Mucosa of descending colon (tissue), 3 donors: ENCODE data around the gene C11orf91. TPM values are rescaled to one million over a fixed set of nuclear protein-coding genes. Genes with fewer than 3 reads are reported as not detected.

ENCODE experiments used
- ATAC-seq: fragments of 200-7000 bp; cut with Tn5 transposase; one replicate; pipeline ENCODE4 v1.9.1; 2020; ENCODE audit warnings: mild to moderate bottlenecking, moderate library complexity
- DNase-seq, 3 donors: peaks; one replicate each; pipeline ENCODE4 v3.0.0-alpha.2; 2020
- H3K36me3 ChIP-seq: fragments of 200-600 bp; one replicate; pipeline ENCODE4 v1.8.0; 2021; ENCODE audit warnings: low read depth, mild to moderate bottlenecking
- H3K4me1 ChIP-seq: fragments of 200-600 bp; one replicate; pipeline ENCODE4 v1.8.0; 2021; ENCODE audit warnings: low read depth, mild to moderate bottlenecking
- H3K4me3 ChIP-seq: fragments of 200-600 bp; one replicate; pipeline ENCODE4 v1.8.0; 2021; ENCODE audit warnings: mild to moderate bottlenecking
- H3K9me3 ChIP-seq: fragments of 200-600 bp; one replicate; pipeline ENCODE4 v1.8.0; 2021; ENCODE audit warnings: mild to moderate bottlenecking
- CTCF ChIP-seq: fragments of 200-600 bp; IDR thresholded peaks from one replicate; pipeline ENCODE4 v1.8.0; 2022; ENCODE audit warnings: antibody characterized with exemption, mild to moderate bottlenecking
- intact Hi-C, 2 donors: fragments of 100-400 bp; cut with DNase I in 1 of 2; cut with micrococcal nuclease in 1 of 2; formaldehyde crosslinking; loops; one replicate each; pipeline versions ENCODE4 v1.11.0 to v1.11.1; 2022; cut with DNase I, micrococcal nuclease
- total RNA-seq, 3 donors: library from RNA; stranded (reverse); fragmentation: NEBNext Ultra II Directional in 2 of 3; extraction: Animal tissue kit (Norgen Biotek cat#: 25700) in 2 of 3; gene quantifications; one replicate each; pipeline versions ENCODE4 v1.2.1 to v1.2.4, GENCODE V29; 2021 to 2023
- donor health status: DM: no; HTN: no; CAD: no; lungs with moderate emphysema.
- donor health status: DM: no; HTN: no; CAD: no.
- donor health status: DM: no; HTN: yes; CAD: no.

Gene C11orf91
- total RNA-seq, 3 donors from 2014 or later = 0.51 to 0.70 (median 0.58) TPM

GRCh38 chr11:33689501-33689900 lies 11.1 kb downstream of the C11orf91 start:
- H3K4me1 ChIP-seq = peaks cover 27% of the 10 kb centered on the region
- H3K36me3 ChIP-seq = no peaks in the 10 kb centered on the region
- no peaks in the 10 kb centered on the region for H3K9me3 ChIP-seq
- no peak for TF ChIP-seq CTCF
- intact Hi-C loops = loop anchor here (10.0 kb wide), 1 partner anchor 325 kb away; no protein-coding TSS in a partner anchor
- H3K4me3 ChIP-seq = no peak overlapping the region
- ATAC-seq (no peak), DNase-seq (no peak)

- intact Hi-C loops = loop anchor here (10.0 kb wide), 1 partner anchor 324 kb away; no protein-coding TSS in a partner anchor
- H3K9me3 ChIP-seq = no peaks in the 10 kb centered on the region
- DNase-seq = no peak
- ATAC-seq = peak; percentile 2
- no peaks in the 10 kb centered on the region for H3K36me3 ChIP-seq
- peaks cover 27% of the 10 kb centered on the region for H3K4me1 ChIP-seq
- no peak overlapping the region for H3K4me3 ChIP-seq
- no peak for TF ChIP-seq CTCF
Observed at GRCh38 chr11:33689085-33689484, 11.5 kb downstream of the C11orf91 start.

- no peak for TF ChIP-seq CTCF
- Histone ChIP-seq H3K9me3 (no peaks in the 10 kb centered on the region), H3K4me1 (peaks cover 25% of the 10 kb centered on the region), H3K4me3 (no peak overlapping the region), H3K36me3 (no peaks in the 10 kb centered on the region)
- no peak for ATAC-seq
- intact Hi-C loops = loop anchor here (10.0 kb wide), 1 partner anchor 323 kb away; no protein-coding TSS in a partner anchor
- peak in 1 of 3 donors; percentile 79 for DNase-seq
Observed at GRCh38 chr11:33687733-33688479, 12.7 kb downstream of the C11orf91 start.

GRCh38 chr11:33685082-33685481 lies 15.5 kb downstream of the C11orf91 start:
- DNase-seq (no peak), ATAC-seq (no peak)
- intact Hi-C loops = loop anchor here (10.0 kb wide), 1 partner anchor 320 kb away; no protein-coding TSS in a partner anchor
- Histone ChIP-seq H3K36me3 (no peaks in the 10 kb centered on the region), H3K9me3 (no peaks in the 10 kb centered on the region), H3K4me3 (no peak overlapping the region), H3K4me1 (peaks cover 1% of the 10 kb centered on the region)
- no peak for TF ChIP-seq CTCF

- DNase-seq (no peak), ATAC-seq (no peak)
- Histone ChIP-seq H3K36me3 (no peaks in the 10 kb centered on the region), H3K4me3 (no peak overlapping the region), H3K9me3 (no peaks in the 10 kb centered on the region), H3K4me1 (no peaks in the 10 kb centered on the region)
- no peak for TF ChIP-seq CTCF
- intact Hi-C loops = loop anchor here (10.0 kb wide), 1 partner anchor 319 kb away; no protein-coding TSS in a partner anchor
Observed at GRCh38 chr11:33684003-33684706, 16.5 kb downstream of the C11orf91 start.
